NCI-H748 treated with DMSO at 0.1 percent for 48 hours (cell line): ENCODE results near the gene MC3R.

Source experiments
- DNase-seq: peaks from one replicate; lab custom pipeline; 2025; lab: John Stamatoyannopoulos, UW

Gene MC3R

GRCh38 chr20:56249956-56250355 lies 1.4 kb downstream of the MC3R start:
- no peak for DNase-seq

GRCh38 chr20:56257604-56258003 lies 9.1 kb downstream of the MC3R start:
- no peak for DNase-seq

GRCh38 chr20:56259948-56260347 lies 11.4 kb downstream of the MC3R start:
- DNase-seq = no peak

- no peak for DNase-seq
These were observed 20.0 kb downstream of the MC3R start for GRCh38 chr20:56268536-56268935.

- DNase-seq = no peak
These were observed 23.4 kb downstream of the MC3R start for GRCh38 chr20:56271974-56272373.

GRCh38 chr20:56273491-56273890 lies 25.0 kb downstream of the MC3R start:
- DNase-seq = no peak

- DNase-seq = no peak
These were observed 25.6 kb downstream of the MC3R start for GRCh38 chr20:56274156-56274555.

- no peak for DNase-seq
These were observed 29.7 kb downstream of the MC3R start for GRCh38 chr20:56278196-56278595.

- no peak for DNase-seq
These were observed 37.0 kb downstream of the MC3R start for GRCh38 chr20:56285496-56285895.

GRCh38 chr20:56289652-56290051 lies 41.1 kb downstream of the MC3R start:
- no peak for DNase-seq

GRCh38 chr20:56299362-56299761 lies 50.8 kb downstream of the MC3R start:
- DNase-seq = no peak
